Measurements from ENCODE around the gene TSSK6. TPM values are rescaled to one million over a fixed set of nuclear protein-coding genes. Genes with fewer than 3 reads are reported as not detected.

Gene TSSK6
- total and polyA plus RNA-seq, 2 of the 4 experiments (the other 2 are of a cell fraction) = 1.3 to 2.2 TPM

DNA sequence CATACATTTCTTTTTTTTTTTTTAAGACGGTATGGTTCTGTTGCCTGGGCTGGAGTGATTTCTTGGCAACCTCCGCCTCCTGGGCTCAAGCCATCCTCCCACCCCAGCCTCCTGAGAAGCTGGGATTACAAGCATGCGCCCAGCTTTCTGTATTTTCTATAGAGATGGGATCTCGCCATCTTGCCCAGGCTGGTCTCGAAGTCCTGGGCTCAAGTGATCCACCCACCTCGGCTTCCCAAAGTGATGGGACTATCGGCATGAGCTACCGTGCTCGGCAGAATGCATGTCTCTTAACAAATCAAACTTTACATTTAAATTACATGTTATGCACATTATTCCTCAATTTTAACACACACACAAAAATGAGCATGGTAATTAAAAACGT lies 1.9 kb upstream of the TSSK6 start:
- ATAC-seq (ENCODE audit: low read depth) (no peak), DNase-seq (no peak)
- H3K14ac ChIP-seq (replicated peaks; ENCODE audit: low read depth, low read length) = no peak overlapping the region
- peaks cover 24 to 62% of the 10 kb centered on the region in 2 experiments for H3K79me1 ChIP-seq (ENCODE audit: low read depth in 1 of 2, low read length in 2 of 2)
- no peak overlapping the region for H3K23ac ChIP-seq (ENCODE audit: low read depth, low read length)
- H4K8ac ChIP-seq (ENCODE audit: low read depth in 2 of 2, low read length in 2 of 2) = no peak overlapping the region; a peak in 1 of 4 replicates
- CTCF ChIA-PET = no interaction called here
- intact Hi-C loops (cut with micrococcal nuclease) = no loop called here
- dilution Hi-C loops (cut with HindIII; ENCODE audit: low sequenced_read_pairs, unreplicated experiment) = no loop called here
- 100% methylated on average over 1 of the region's 10 CpGs; no CpG with 5 or more reads in 1 of the 2 experiments for WGBS, 2 experiments (ENCODE audit: extremely low coverage in 2 of 2, insufficient read length in 1 of 2)
- H3K9me1 ChIP-seq (ENCODE audit: insufficient read depth, low read length) = no peaks in the 10 kb centered on the region
- no peak overlapping the region for H2AK5ac ChIP-seq (ENCODE audit: low read depth, low read length)
- no peak overlapping the region for H3K4ac ChIP-seq (ENCODE audit: low read depth, low read length)
- H3K27me3 ChIP-seq (ENCODE audit: control insufficient read depth, insufficient read depth, low read length) = no peaks in the 10 kb centered on the region
- H3K9ac ChIP-seq (ENCODE audit: low read depth, low read length) = no peak overlapping the region
- peaks cover 5% of the 10 kb centered on the region; the same call in 1 of the 2 replicates for H3K4me1 ChIP-seq (ENCODE audit: control insufficient read depth, insufficient read depth, low read length)
- H2AFZ ChIP-seq (replicated peaks; ENCODE audit: low read length, poor library complexity) = no peak overlapping the region
- H2BK20ac ChIP-seq (ENCODE audit: low read depth, low read length) = no peak overlapping the region
- H4K20me1 ChIP-seq (ENCODE audit: insufficient read depth, low read length) = peaks cover 4% of the 10 kb centered on the region; the same call in 1 of the 2 replicates
- H2BK5ac ChIP-seq (ENCODE audit: low read depth, low read length, poor library complexity, severe bottlenecking) = no peak overlapping the region
- no peak overlapping the region for H3K27ac ChIP-seq (ENCODE audit: insufficient read depth, low read length)
- no peak overlapping the region for H4K91ac ChIP-seq (ENCODE audit: insufficient read depth, low read depth, low read length)
- no peak overlapping the region for H2BK15ac ChIP-seq (ENCODE audit: low read depth, low read length)
- TF ChIP-seq NFE2L2 (IDR thresholded peaks at IDR 0.05; ENCODE audit: low read depth, low read length) (no peak), ELK1 (IDR thresholded peaks at IDR 0.05; ENCODE audit: borderline replicate concordance, low read depth, low read length) (no peak), CHD1 (IDR thresholded peaks at IDR 0.05; ENCODE audit: low read depth, low read length) (no peak), FOS (IDR thresholded peaks at IDR 0.05; ENCODE audit: low read depth, low read length) (no peak), USF2 (IDR thresholded peaks at IDR 0.05; ENCODE audit: low read depth, low read length) (no peak), RCOR1 (IDR thresholded peaks at IDR 0.05; ENCODE audit: insufficient replicate concordance, low read length) (no peak), MAFK (IDR thresholded peaks at IDR 0.05; ENCODE audit: low read depth, low read length) (no peak), BHLHE40 (IDR thresholded peaks at IDR 0.05; ENCODE audit: low read depth, low read length) (no peak), MXI1 (IDR thresholded peaks at IDR 0.05; ENCODE audit: borderline replicate concordance, low read depth, low read length) (no peak), MAZ (IDR thresholded peaks at IDR 0.05; ENCODE audit: borderline replicate concordance, low read depth, low read length) (no peak), RFX5 (IDR thresholded peaks at IDR 0.05; ENCODE audit: low read depth, low read length) (no peak), RAD21 (IDR thresholded peaks at IDR 0.05; ENCODE audit: low read length) (no peak)
- TF ChIP-seq, protein P1, sequence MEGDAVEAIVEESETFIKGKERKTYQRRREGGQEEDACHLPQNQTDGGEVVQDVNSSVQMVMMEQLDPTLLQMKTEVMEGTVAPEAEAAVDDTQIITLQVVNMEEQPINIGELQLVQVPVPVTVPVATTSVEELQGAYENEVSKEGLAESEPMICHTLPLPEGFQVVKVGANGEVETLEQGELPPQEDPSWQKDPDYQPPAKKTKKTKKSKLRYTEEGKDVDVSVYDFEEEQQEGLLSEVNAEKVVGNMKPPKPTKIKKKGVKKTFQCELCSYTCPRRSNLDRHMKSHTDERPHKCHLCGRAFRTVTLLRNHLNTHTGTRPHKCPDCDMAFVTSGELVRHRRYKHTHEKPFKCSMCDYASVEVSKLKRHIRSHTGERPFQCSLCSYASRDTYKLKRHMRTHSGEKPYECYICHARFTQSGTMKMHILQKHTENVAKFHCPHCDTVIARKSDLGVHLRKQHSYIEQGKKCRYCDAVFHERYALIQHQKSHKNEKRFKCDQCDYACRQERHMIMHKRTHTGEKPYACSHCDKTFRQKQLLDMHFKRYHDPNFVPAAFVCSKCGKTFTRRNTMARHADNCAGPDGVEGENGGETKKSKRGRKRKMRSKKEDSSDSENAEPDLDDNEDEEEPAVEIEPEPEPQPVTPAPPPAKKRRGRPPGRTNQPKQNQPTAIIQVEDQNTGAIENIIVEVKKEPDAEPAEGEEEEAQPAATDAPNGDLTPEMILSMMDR (conservative IDR thresholded peaks at IDR 0.05; ENCODE audit: low read depth, low read length) = no peak
- H2AK9ac ChIP-seq (replicated peaks; ENCODE audit: low read depth, low read length, poor library complexity) = no peak overlapping the region
- POLR2A ChIA-PET (ENCODE audit: unreplicated experiment) = no interaction called here
- peaks cover 9% of the 10 kb centered on the region for H3K36me3 ChIP-seq (ENCODE audit: control insufficient read depth, insufficient read depth, low read length)
- H2BK120ac ChIP-seq (ENCODE audit: low read depth, low read length) = no peak overlapping the region
- no peak overlapping the region for H3K18ac ChIP-seq (ENCODE audit: low read depth, low read length)
- in situ Hi-C loops (cut with MboI; ENCODE audit: low sequenced_read_pairs) = no loop called here
- BruUV-seq (replicated peaks) = no TSS peak
- H3K9me3 ChIP-seq (ENCODE audit: control insufficient read depth, insufficient read depth, low read length) = 0 out of 2 replicates have a peak, but pooled peaks cover 3% of the 10 kb centered on the region
- H4K5ac ChIP-seq (ENCODE audit: low read depth, low read length) = no peak overlapping the region
- no peak overlapping the region for H3K56ac ChIP-seq (ENCODE audit: extremely low read depth, insufficient read depth, low read length)
- H3K4me3 ChIP-seq (ENCODE audit: insufficient read depth, low read depth, low read length) = no peak overlapping the region
- no peak overlapping the region; the same call in 1 of the 2 replicates for H3K4me2 ChIP-seq (ENCODE audit: low read depth, low read length)

Measured in IMR-90 (cell line).